IMR-90 (cell line): Measurements from ENCODE around the gene DNM2. TPM values are rescaled to one million over a fixed set of nuclear protein-coding genes. Genes with fewer than 3 reads are reported as not detected.

ENCODE experiments used
- ATAC-seq: fragments of 200-7000 bp; cut with Tn5 transposase; 2 replicates; pipeline ENCODE4 v1.9.1; 2020; ENCODE audit warnings: low read depth, mild to moderate bottlenecking, moderate library complexity
- BruUV-seq: library from RNA; stranded (reverse); fragments of 400-500 nt; replicated peaks from 2 replicates; lab custom pipeline; 2021; lab: Mats Ljungman, UMichigan
- CTCF ChIA-PET: fragments of 300-600 bp; formaldehyde crosslinking; extraction: SDS; loops from one replicate; lab custom pipeline; 2021; ENCODE audit warnings: antibody characterized with exemption; lab: Yijun Ruan, JAX
- POLR2A ChIA-PET: fragments of 300-600 bp; sonication (Branson Sonifier 250); formaldehyde crosslinking; loops from one replicate; lab custom pipeline; 2022; ENCODE audit warnings: antibody characterized with exemption; ENCODE audit not compliant: unreplicated experiment; lab: Charles Lee
- DNase-seq: peaks from one replicate; pipeline ENCODE4 v3.0.0; 2013
- H2AFZ ChIP-seq: replicated peaks from 2 replicates; pipeline ENCODE3; 2013; ENCODE audit warnings: low read length, mild to moderate bottlenecking; ENCODE audit not compliant: poor library complexity
- H2AK5ac ChIP-seq: 2 replicates; pipeline ENCODE4 v1.6.1; 2013; ENCODE audit warnings: low read depth, low read length, inconsistent platforms
- H2AK9ac ChIP-seq: replicated peaks from 2 replicates; pipeline ENCODE3; 2013; ENCODE audit warnings: mild to moderate bottlenecking, low read depth, low read length, moderate library complexity; ENCODE audit not compliant: poor library complexity
- H2BK120ac ChIP-seq: 2 replicates; pipeline ENCODE4 v1.6.1; 2013; ENCODE audit warnings: low read depth, low read length, inconsistent platforms
- H2BK15ac ChIP-seq: 3 replicates; pipeline ENCODE4 v1.6.1; 2013; ENCODE audit warnings: low read depth, low read length, inconsistent platforms
- H2BK20ac ChIP-seq: 2 replicates; pipeline ENCODE4 v1.6.1; 2013; ENCODE audit warnings: low read depth, mild to moderate bottlenecking, inconsistent platforms, low read length, moderate library complexity
- H2BK5ac ChIP-seq: 2 replicates; pipeline ENCODE4 v1.6.1; 2013; ENCODE audit warnings: mild to moderate bottlenecking, low read depth, low read length, inconsistent platforms; ENCODE audit not compliant: poor library complexity, severe bottlenecking
- H3K14ac ChIP-seq: replicated peaks from 2 replicates; pipeline ENCODE4 v1.6.1; 2013; ENCODE audit warnings: low read depth, low read length, inconsistent platforms
- H3K18ac ChIP-seq: 2 replicates; pipeline ENCODE4 v1.6.1; 2013; ENCODE audit warnings: low read depth, low read length, control low read depth
- H3K23ac ChIP-seq: 2 replicates; pipeline ENCODE4 v1.6.1; 2013; ENCODE audit warnings: low read depth, low read length, inconsistent platforms
- H3K27ac ChIP-seq: 2 replicates; pipeline ENCODE4 v1.5.1; 2013; ENCODE audit warnings: mild to moderate bottlenecking, control low read depth, low read length; ENCODE audit not compliant: insufficient read depth
- H3K27me3 ChIP-seq: 2 replicates; pipeline ENCODE4 v1.6.1; 2013; ENCODE audit warnings: low read length; ENCODE audit not compliant: control insufficient read depth, insufficient read depth
- H3K36me3 ChIP-seq: 2 replicates; pipeline ENCODE4 v1.6.1; 2013; ENCODE audit warnings: low read length, mixed read lengths; ENCODE audit not compliant: control insufficient read depth, insufficient read depth
- H3K4ac ChIP-seq: 2 replicates; pipeline ENCODE4 v1.6.1; 2013; ENCODE audit warnings: low read depth, low read length, inconsistent platforms
- H3K4me1 ChIP-seq: 2 replicates; pipeline ENCODE4 v1.6.1; 2013; ENCODE audit warnings: low read length, mixed read lengths; ENCODE audit not compliant: control insufficient read depth, insufficient read depth
- H3K4me2 ChIP-seq: 2 replicates; pipeline ENCODE4 v1.6.1; 2013; ENCODE audit warnings: low read depth, mild to moderate bottlenecking, control low read depth, low read length, moderate library complexity
- H3K4me3 ChIP-seq: 2 replicates; pipeline ENCODE4 v1.5.1; 2013; ENCODE audit warnings: low read depth, mild to moderate bottlenecking, control low read depth, low read length, moderate library complexity; ENCODE audit not compliant: insufficient read depth
- H3K56ac ChIP-seq: 2 replicates; pipeline ENCODE4 v1.6.1; 2013; ENCODE audit warnings: low read length, inconsistent platforms; ENCODE audit not compliant: insufficient read depth; ENCODE audit errors: extremely low read depth
- H3K79me1 ChIP-seq, 2 experiments: 2 replicates each; pipeline ENCODE4 v1.6.1; 2013; ENCODE audit warnings: low read length in 2 of 2, inconsistent platforms in 1 of 2, low read depth in 1 of 2
- H3K9ac ChIP-seq: 2 replicates; pipeline ENCODE4 v1.6.1; 2013; ENCODE audit warnings: low read depth, low read length, control low read depth
- H3K9me1 ChIP-seq: 2 replicates; pipeline ENCODE4 v1.6.1; 2013; ENCODE audit warnings: low read length, inconsistent platforms; ENCODE audit not compliant: insufficient read depth
- H3K9me3 ChIP-seq: 2 replicates; pipeline ENCODE4 v1.6.1; 2013; ENCODE audit warnings: low read length; ENCODE audit not compliant: control insufficient read depth, insufficient read depth
- H4K20me1 ChIP-seq: 2 replicates; pipeline ENCODE4 v1.6.1; 2013; ENCODE audit warnings: low read length, inconsistent platforms; ENCODE audit not compliant: insufficient read depth
- H4K5ac ChIP-seq: 2 replicates; pipeline ENCODE4 v1.6.1; 2013; ENCODE audit warnings: mild to moderate bottlenecking, low read depth, low read length, control low read depth
- H4K8ac ChIP-seq, 2 experiments: 2 replicates each; pipeline ENCODE4 v1.6.1; 2013; ENCODE audit warnings: low read depth in 2 of 2, low read length in 2 of 2, control low read depth in 1 of 2, inconsistent platforms in 1 of 2
- H4K91ac ChIP-seq: 2 replicates; pipeline ENCODE4 v1.6.1; 2013; ENCODE audit warnings: low read depth, low read length, inconsistent platforms; ENCODE audit not compliant: insufficient read depth
- CHD1 ChIP-seq: IDR thresholded peaks from 2 replicates; pipeline ENCODE4 v1.6.1; 2012; ENCODE audit warnings: low read depth, low read length, improper control_type of control experiment
- MAZ ChIP-seq: IDR thresholded peaks from 2 replicates; pipeline ENCODE4 v1.6.1; 2012; ENCODE audit warnings: low read depth, mild to moderate bottlenecking, low read length, improper control_type of control experiment, moderate library complexity, borderline replicate concordance
- RFX5 ChIP-seq: IDR thresholded peaks from 2 replicates; pipeline ENCODE4 v1.8.0; 2012; ENCODE audit warnings: low read depth, mild to moderate bottlenecking, low read length, moderate library complexity
- WGBS, 2 experiments: methylation state at CpG; one replicate each; pipeline versions ENCODE4 v1.1.5 to v1.1.7; 2013; ENCODE audit warnings: missing lambda C conversion rate in 2 of 2; ENCODE audit not compliant: insufficient read length in 1 of 2; ENCODE audit errors: extremely low coverage in 2 of 2; 5-methylcytosine and 5-hydroxymethylcytosine counted together
- dilution Hi-C: fragments of 300-500 bp; cut with HindIII; formaldehyde crosslinking; loops from one replicate; pipeline ENCODE4 v1.14.3; 2018; ENCODE audit warnings: low sequenced_read_pairs; ENCODE audit not compliant: unreplicated experiment
- in situ Hi-C: fragments of 300-500 bp; cut with MboI; formaldehyde crosslinking; loops from 3 replicates; pipeline ENCODE4 v1.14.3; 2019; ENCODE audit warnings: low sequenced_read_pairs, inconsistent platforms, mixed read lengths
- intact Hi-C: fragments of 100-400 bp; cut with micrococcal nuclease; formaldehyde crosslinking; loops from 2 replicates; pipeline ENCODE4 v1.10.0; 2022
- polyA plus RNA-seq, 3 experiments: library from polyadenylated mRNA; depleted of rRNA; stranded (reverse); fragments of >200 nt; gene quantifications; 2 replicates each; pipeline ENCODE4 v1.2.3, GENCODE V29; 2012; ENCODE audit warnings: low replicate concordance in 1 of 3
- total RNA-seq: library from RNA; depleted of rRNA; stranded (reverse); fragments of >200 nt; gene quantifications from 2 replicates; pipeline ENCODE4 v1.2.3, GENCODE V29; 2012

DNM2 gene
- total and polyA plus RNA-seq, 2 of the 4 experiments (the other 2 are of a cell fraction), result 55.6 to 74.2 TPM

DNA sequence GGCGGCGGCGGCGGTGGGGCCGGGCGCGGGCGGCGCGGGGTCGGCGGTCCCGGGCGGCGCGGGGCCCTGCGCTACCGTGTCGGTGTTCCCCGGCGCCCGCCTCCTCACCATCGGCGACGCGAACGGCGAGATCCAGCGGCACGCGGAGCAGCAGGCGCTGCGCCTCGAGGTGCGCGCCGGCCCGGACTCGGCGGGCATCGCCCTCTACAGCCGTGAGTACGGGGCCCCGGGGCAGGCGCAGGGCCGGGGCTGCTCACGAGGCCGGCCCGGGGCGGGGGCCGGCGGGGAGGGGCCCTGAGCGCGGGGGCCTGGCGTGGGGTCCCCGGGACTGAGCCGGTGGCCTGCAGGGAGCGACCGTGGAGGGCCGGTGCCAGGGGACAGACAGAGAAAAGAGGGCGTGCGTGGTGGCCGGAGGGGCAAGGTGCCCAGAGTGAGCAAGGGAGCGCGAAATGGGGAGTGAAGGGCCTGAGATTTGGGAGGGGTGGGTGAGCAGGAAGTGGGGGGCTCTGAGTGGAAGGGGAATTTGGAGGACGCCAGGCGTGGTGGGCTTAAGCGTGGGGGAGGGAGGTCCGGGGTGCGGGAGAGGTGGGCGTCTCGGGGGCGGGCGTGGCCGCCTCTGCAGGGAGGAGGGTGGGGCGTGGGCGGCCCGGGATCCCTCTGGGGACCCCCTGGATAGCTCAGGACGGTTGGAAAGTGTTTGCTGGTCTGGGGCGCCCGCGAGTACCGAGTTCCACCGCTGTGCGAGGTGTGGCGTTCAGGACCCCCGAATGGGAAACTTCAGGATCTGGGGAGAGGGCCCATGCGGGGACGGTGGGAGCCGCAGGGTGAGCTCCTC, 154.0 kb downstream of the DNM2 start:
- ATAC-seq (no peak; the same call in 1 of the 2 replicates), DNase-seq (no peak)
- POLR2A ChIA-PET, result interaction anchor here (0.6 kb wide), 2 partner anchors 69 to 489 kb away, joined by 3 to 4 read pairs; no protein-coding TSS in a partner anchor
- BruUV-seq, result no TSS peak
- Histone ChIP-seq H3K4me3 (peak overlapping the region; percentile 97), H4K20me1 (peaks cover 27% of the 10 kb centered on the region), H3K27me3 (no peaks in the 10 kb centered on the region), H4K5ac (peak overlapping the region; percentile 38), H4K91ac (peak overlapping the region; percentile 82), H2BK120ac (no peak overlapping the region), H2BK15ac (no peak overlapping the region), H3K9me1 (peaks cover 16% of the 10 kb centered on the region), H2AFZ (peak overlapping the region; percentile 95), H2AK5ac (peak overlapping the region; percentile 89), H3K27ac (peak overlapping the region; percentile 81), H3K18ac (no peak overlapping the region; the same call in 1 of the 2 replicates), H2BK5ac (peak overlapping the region; percentile 96), H3K9me3 (no peaks in the 10 kb centered on the region), H3K9ac (peak overlapping the region; percentile 93), H3K4me1 (peaks cover 6% of the 10 kb centered on the region), H3K4ac (peak overlapping the region; percentile 85), H4K8ac (peak overlapping the region; percentile 44 to 73; a peak in 3 of 4 replicates), H3K56ac (peak overlapping the region; percentile 26), H3K79me1 (peaks cover 13 to 48% of the 10 kb centered on the region in 2 experiments), H3K14ac (peak overlapping the region; percentile 90), H2BK20ac (no peak overlapping the region), H3K23ac (peak overlapping the region; percentile 87), H2AK9ac (peak overlapping the region; percentile 95), H3K4me2 (peak overlapping the region; percentile 93), H3K36me3 (no peaks in the 10 kb centered on the region)
- WGBS, 2 experiments, result 1% methylated on average over 64 of the region's 90 CpGs; no CpG with 5 or more reads in 1 of the 2 experiments
- dilution Hi-C loops (no loop called here), intact Hi-C loops (loop anchor here (5.0 kb wide), 1 partner anchor 55 kb away; the partner anchor contains the start of genes TIMM29 and YIPF2), in situ Hi-C loops (no loop called here)
- CTCF ChIA-PET, result interaction anchor here (0.8 to 1.5 kb wide), 2 partner anchors 10 to 65 kb away, joined by 6 to 9 read pairs; no protein-coding TSS in a partner anchor
- TF ChIP-seq MAZ (peak; percentile 57; the same call in 1 of the 2 replicates), RFX5 (no peak), CHD1 (no peak)
